T-helper 1 cell treated with Interleukin-12 subunit alpha and Interleukin-12 subunit beta and Interleukin-4 antibody, amounts not matched to agents 30 μg/mL and 1 μg/mL, for 36 hours (primary cell): ENCODE data around the gene FCN3.

Source experiments
- H3K27ac Mint-ChIP-seq: one replicate; pipeline ENCODE4 v1.8.0; 2021; ENCODE audit warnings: mild to moderate bottlenecking, mixed read lengths
- H3K27me3 Mint-ChIP-seq: one replicate; pipeline ENCODE4 v1.8.0; 2021; ENCODE audit warnings: low read depth, mixed read lengths
- H3K36me3 Mint-ChIP-seq: one replicate; pipeline ENCODE4 v1.8.0; 2021; ENCODE audit warnings: low read depth, mixed read lengths
- H3K4me1 Mint-ChIP-seq: one replicate; pipeline ENCODE4 v1.8.0; 2021; ENCODE audit warnings: low read depth, mixed read lengths
- H3K4me3 Mint-ChIP-seq: one replicate; pipeline ENCODE4 v1.8.0; 2021; ENCODE audit warnings: mild to moderate bottlenecking, moderate library complexity, mixed read lengths
- H3K9me3 Mint-ChIP-seq: one replicate; pipeline ENCODE4 v1.8.0; 2021; ENCODE audit warnings: mixed read lengths

FCN3 gene

DNA sequence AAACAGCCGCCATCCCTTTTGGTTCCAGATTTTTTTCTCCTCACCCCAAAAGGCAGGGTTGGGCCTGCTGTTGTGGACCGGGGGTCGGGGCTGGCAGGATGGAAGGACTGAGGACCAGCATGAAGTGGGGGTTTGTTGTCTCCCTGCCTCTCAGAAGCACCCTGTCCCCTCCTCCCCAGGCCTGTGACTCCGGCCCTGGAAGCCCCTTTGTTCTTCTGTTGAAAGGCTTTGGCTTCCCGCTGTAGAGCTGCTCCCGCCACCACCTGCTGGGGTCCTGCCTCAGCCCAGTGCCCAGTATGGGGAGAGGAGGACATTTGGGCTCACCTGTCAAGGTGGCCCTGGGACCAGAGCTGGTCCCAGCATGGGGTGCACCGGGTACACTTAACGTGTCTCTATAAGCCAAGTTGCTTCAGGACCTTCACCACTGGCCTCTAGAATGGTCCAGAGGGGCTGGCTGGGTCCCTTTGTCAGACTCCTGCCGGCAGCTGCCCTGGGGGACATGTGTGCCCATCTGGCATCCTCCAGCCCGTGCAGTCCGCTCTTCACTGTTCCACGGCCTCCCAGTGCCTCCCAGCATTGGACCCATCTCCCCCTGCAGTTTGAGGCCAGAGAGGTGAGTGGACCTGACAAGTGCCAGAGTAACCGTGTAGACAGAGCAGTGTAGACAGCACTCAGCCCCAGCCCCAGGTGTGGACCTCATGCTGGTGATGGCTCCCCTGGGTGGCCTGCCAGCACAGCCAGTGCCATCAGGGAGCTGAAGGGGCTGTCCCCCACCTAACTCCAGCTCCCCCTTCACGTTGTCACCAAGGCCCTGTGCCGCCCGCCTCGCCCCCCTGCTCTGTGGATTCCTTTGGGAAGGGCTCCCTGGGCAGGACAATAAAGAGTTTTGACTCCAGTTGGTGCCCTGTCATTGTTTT lies 38.9 kb downstream of the FCN3 start:
- H3K27me3 Mint-ChIP-seq = no peaks in the 10 kb centered on the region
- H3K36me3 Mint-ChIP-seq = peaks cover 21% of the 10 kb centered on the region
- H3K27ac Mint-ChIP-seq = no peak overlapping the region
- H3K4me1 Mint-ChIP-seq = peaks cover 19% of the 10 kb centered on the region
- H3K4me3 Mint-ChIP-seq = no peak overlapping the region
- no peaks in the 10 kb centered on the region for H3K9me3 Mint-ChIP-seq

GRCh38 chr1:27333717-27334279 lies 40.8 kb downstream of the FCN3 start:
- peak overlapping the region; percentile 46 for H3K27ac Mint-ChIP-seq
- no peaks in the 10 kb centered on the region for H3K27me3 Mint-ChIP-seq
- H3K4me3 Mint-ChIP-seq = no peak overlapping the region
- no peaks in the 10 kb centered on the region for H3K9me3 Mint-ChIP-seq
- peaks cover 23% of the 10 kb centered on the region for H3K36me3 Mint-ChIP-seq
- peaks cover 13% of the 10 kb centered on the region for H3K4me1 Mint-ChIP-seq

- no peak overlapping the region for H3K4me3 Mint-ChIP-seq
- peak overlapping the region; percentile 52 for H3K27ac Mint-ChIP-seq
- H3K4me1 Mint-ChIP-seq = peaks cover 15% of the 10 kb centered on the region
- H3K36me3 Mint-ChIP-seq = peaks cover 26% of the 10 kb centered on the region
- no peaks in the 10 kb centered on the region for H3K27me3 Mint-ChIP-seq
- H3K9me3 Mint-ChIP-seq = no peaks in the 10 kb centered on the region
Observed at GRCh38 chr1:27332536-27333281, 41.9 kb downstream of the FCN3 start.

DNA sequence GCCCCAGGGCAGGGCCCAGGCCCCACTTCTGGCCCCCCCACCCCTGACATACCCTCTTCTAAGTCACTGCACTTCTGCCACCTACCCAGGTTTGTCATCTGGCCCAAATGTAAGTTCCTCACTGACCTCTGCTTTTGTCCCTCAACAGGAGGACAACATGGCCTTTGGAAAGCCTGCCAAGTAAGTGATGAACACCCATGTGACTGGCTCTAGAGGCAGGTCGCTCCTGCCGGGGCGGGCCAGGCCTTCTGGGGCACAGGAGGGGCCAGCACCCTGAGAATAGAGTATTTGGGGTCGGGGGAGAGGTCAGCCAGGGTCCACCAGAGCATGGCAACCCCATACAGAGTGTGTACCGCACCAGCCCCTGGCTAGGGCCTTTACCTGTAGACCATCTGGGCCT lies 42.7 kb downstream of the FCN3 start:
- no peak overlapping the region for H3K4me3 Mint-ChIP-seq
- peaks cover 17% of the 10 kb centered on the region for H3K4me1 Mint-ChIP-seq
- peaks cover 26% of the 10 kb centered on the region for H3K36me3 Mint-ChIP-seq

GRCh38 chr1:27331426-27331825 lies 43.2 kb downstream of the FCN3 start:
- H3K4me3 Mint-ChIP-seq = no peak overlapping the region
- H3K36me3 Mint-ChIP-seq = peaks cover 24% of the 10 kb centered on the region
- no peaks in the 10 kb centered on the region for H3K9me3 Mint-ChIP-seq
- H3K27ac Mint-ChIP-seq = no peak overlapping the region
- peaks cover 21% of the 10 kb centered on the region for H3K4me1 Mint-ChIP-seq
- no peaks in the 10 kb centered on the region for H3K27me3 Mint-ChIP-seq

More for the DNA sequence above, 42.7 kb downstream of the FCN3 start:
- no peaks in the 10 kb centered on the region for H3K9me3 Mint-ChIP-seq
- H3K27ac Mint-ChIP-seq = no peak overlapping the region
- no peaks in the 10 kb centered on the region for H3K27me3 Mint-ChIP-seq

- Mint-ChIP-seq H3K27ac (no peak overlapping the region), H3K4me3 (no peak overlapping the region), H3K36me3 (peaks cover 24% of the 10 kb centered on the region), H3K27me3 (no peaks in the 10 kb centered on the region), H3K9me3 (no peaks in the 10 kb centered on the region), H3K4me1 (peaks cover 27% of the 10 kb centered on the region)
Observed at GRCh38 chr1:27330786-27331185, 43.8 kb downstream of the FCN3 start.

DNA sequence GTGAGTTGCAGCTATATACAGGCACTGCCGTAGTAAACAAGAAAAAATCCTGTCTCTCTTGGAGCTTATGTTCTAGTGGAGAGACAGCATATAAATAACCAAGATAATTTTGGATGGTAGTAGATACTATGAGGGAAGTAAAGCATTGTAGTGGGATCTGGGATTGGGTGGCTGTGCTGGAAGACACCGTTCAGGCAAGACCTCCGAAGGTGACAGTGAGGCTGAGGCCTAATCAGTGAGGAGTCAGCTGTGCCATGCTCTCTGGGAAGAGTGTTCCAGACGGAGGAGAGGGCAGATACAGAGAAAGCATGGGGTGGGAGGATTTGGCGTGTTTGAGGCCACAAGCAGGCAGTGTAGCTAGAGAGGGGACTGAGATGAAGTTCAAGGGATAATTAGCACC lies 46.7 kb downstream of the FCN3 start:
- Mint-ChIP-seq H3K9me3 (no peaks in the 10 kb centered on the region), H3K36me3 (peaks cover 24% of the 10 kb centered on the region), H3K4me1 (peaks cover 41% of the 10 kb centered on the region), H3K4me3 (no peak overlapping the region), H3K27ac (no peak overlapping the region), H3K27me3 (no peaks in the 10 kb centered on the region)

- Mint-ChIP-seq H3K4me1 (peaks cover 38% of the 10 kb centered on the region), H3K27me3 (no peaks in the 10 kb centered on the region), H3K9me3 (no peaks in the 10 kb centered on the region), H3K36me3 (peaks cover 18% of the 10 kb centered on the region), H3K27ac (no peak overlapping the region), H3K4me3 (no peak overlapping the region)
Observed at GRCh38 chr1:27325286-27325685, 49.3 kb downstream of the FCN3 start.

DNA sequence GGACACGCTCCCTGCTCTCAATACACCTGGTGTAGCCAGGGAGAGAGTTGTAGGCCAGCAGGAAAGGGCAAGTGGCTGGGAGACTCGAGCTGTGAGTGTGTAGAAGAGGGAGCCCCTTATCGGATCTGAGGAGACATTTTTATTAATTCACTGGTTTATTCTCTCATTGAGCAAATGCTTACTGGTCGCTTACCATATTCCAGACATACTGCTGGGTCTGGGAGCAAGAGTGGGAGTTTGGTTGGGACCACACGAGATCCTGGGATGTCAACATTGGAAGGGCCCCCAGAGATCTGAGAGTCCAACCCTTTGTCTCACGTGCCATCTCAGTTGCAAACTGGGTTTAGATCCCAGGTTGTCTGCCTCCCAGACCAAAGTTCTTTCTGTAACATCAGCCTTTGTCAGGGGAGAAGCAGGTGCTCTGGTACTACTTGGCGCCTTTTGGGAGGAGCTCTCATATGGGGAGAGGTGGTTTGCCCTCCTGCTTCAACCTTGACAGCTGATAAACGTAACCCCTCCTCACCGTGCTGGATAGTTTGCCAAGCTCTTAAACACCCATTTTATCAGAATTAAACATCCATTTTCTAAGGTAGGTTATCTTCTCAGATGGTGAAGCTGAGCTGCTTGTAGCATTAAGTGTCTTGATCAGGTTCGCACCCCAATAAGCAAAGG lies 51.9 kb downstream of the FCN3 start:
- Mint-ChIP-seq H3K4me1 (peaks cover 31% of the 10 kb centered on the region), H3K27ac (peak overlapping the region; percentile 94), H3K36me3 (peaks cover 15% of the 10 kb centered on the region), H3K27me3 (peaks cover 3% of the 10 kb centered on the region), H3K4me3 (peak overlapping the region; percentile 95), H3K9me3 (no peaks in the 10 kb centered on the region)

GRCh38 chr1:27321813-27322568 lies 52.6 kb downstream of the FCN3 start, which contains the start of gene TMEM222:
Gene TMEM222 (plus strand): TSS chr1:27322163. CDS start chr1:27322198, 35 bp downstream.
- peaks cover 30% of the 10 kb centered on the region for H3K4me1 Mint-ChIP-seq
- H3K4me3 Mint-ChIP-seq = peak within 1 kb of the TSS; percentile 95
- peak within 1 kb of the TSS; percentile 94 for H3K27ac Mint-ChIP-seq
- H3K27me3 Mint-ChIP-seq = peaks cover 3% of the 10 kb centered on the region
- H3K36me3 Mint-ChIP-seq = peaks cover 15% of the 10 kb centered on the region
- H3K9me3 Mint-ChIP-seq = no peaks in the 10 kb centered on the region
